ENCODE results near the gene UNKL. TPM values are rescaled to one million over a fixed set of nuclear protein-coding genes. Genes with fewer than 3 reads are reported as not detected.

Gene UNKL
- total RNA-seq, 1 donor from 2014 or later = 144 TPM

GRCh38 chr16:1333149-1333812, 81.2 kb downstream of the UNKL start, which contains the start of gene BAIAP3:
BAIAP3 (plus strand) TSS chr16:1333645; CDS start chr16:1338550, 4,905 bp downstream.
- Histone ChIP-seq H3K4me3 (peak within 1 kb of the TSS; percentile 36 to 55), H3K36me3 (no peaks in the 10 kb centered on the region), H3K4me1 (peaks cover 3 to 11% of the 10 kb centered on the region in 2 donors), H3K9me3 (peaks cover 0 to 4% of the 10 kb centered on the region in 2 donors), H3K27me3 (peaks cover 29% of the 10 kb centered on the region), H3K27ac (no peak within 1 kb of the TSS)
- no peak for DNase-seq (ENCODE audit: low spot score in 2 of 2)
- TF ChIP-seq CTCF (IDR thresholded peaks at IDR 0.05) = no peak
- intact Hi-C loops (cut with DNase I) = no loop called here

- peaks cover 0 to 4% of the 10 kb centered on the region in 2 donors for H3K9me3 ChIP-seq
- no peak for DNase-seq (ENCODE audit: low spot score in 2 of 2)
- H3K4me1 ChIP-seq = peaks cover 3 to 11% of the 10 kb centered on the region in 2 donors
- peaks cover 29% of the 10 kb centered on the region for H3K27me3 ChIP-seq
- intact Hi-C loops (cut with DNase I) = no loop called here
- peak overlapping the region; percentile 18 to 55 for H3K4me3 ChIP-seq
- no peaks in the 10 kb centered on the region for H3K36me3 ChIP-seq
- no peak for TF ChIP-seq CTCF (IDR thresholded peaks at IDR 0.05)
- no peak overlapping the region for H3K27ac ChIP-seq
Measured at GRCh38 chr16:1332618-1333148, 81.8 kb downstream of the UNKL start.

GRCh38 chr16:1331712-1332617, 82.5 kb downstream of the UNKL start:
- peaks cover 29% of the 10 kb centered on the region for H3K27me3 ChIP-seq
- no peak for TF ChIP-seq CTCF (IDR thresholded peaks at IDR 0.05)
- H3K4me3 ChIP-seq = peak overlapping the region; percentile 33 to 35
- peak; percentile 30 to 81 for DNase-seq (ENCODE audit: low spot score in 2 of 2)
- H3K4me1 ChIP-seq = peaks cover 3 to 11% of the 10 kb centered on the region in 2 donors
- H3K36me3 ChIP-seq = peaks cover 0 to 5% of the 10 kb centered on the region in 2 donors
- intact Hi-C loops (cut with DNase I) = no loop called here
- H3K9me3 ChIP-seq = peaks cover 0 to 4% of the 10 kb centered on the region in 2 donors
- no peak overlapping the region for H3K27ac ChIP-seq

GRCh38 chr16:1330931-1331711, 83.4 kb downstream of the UNKL start:
- peak overlapping the region in 1 of 2 donors; percentile 33 for H3K4me3 ChIP-seq

More at GRCh38 chr16:1330931-1331711, 83.4 kb downstream of the UNKL start:
- Histone ChIP-seq H3K27ac (no peak overlapping the region), H3K9me3 (peaks cover 0 to 4% of the 10 kb centered on the region in 2 donors), H3K36me3 (peaks cover 0 to 13% of the 10 kb centered on the region in 2 donors), H3K4me1 (peaks cover 3 to 11% of the 10 kb centered on the region in 2 donors), H3K27me3 (peaks cover 29% of the 10 kb centered on the region)
- intact Hi-C loops (cut with DNase I) = no loop called here
- DNase-seq (ENCODE audit: low spot score in 2 of 2) = no peak
- TF ChIP-seq CTCF (IDR thresholded peaks at IDR 0.05) = no peak

All from ascending aorta (tissue), 2 donors.